Gastrocnemius medialis (tissue), 4 donors: Measurements from ENCODE around the gene CHCHD3.

Experiments
- POLR2A ChIP-seq, 2 donors: fragments of 450-650 bp; IDR thresholded peaks; one replicate each; pipeline ENCODE4 v1.6.1; 2017; ENCODE audit warnings: antibody characterized with exemption in 2 of 2, mild to moderate bottlenecking in 2 of 2, moderate library complexity in 2 of 2
- TF ChIP-seq, protein P1 (sequence below), 5 experiments: fragments of 450-650 bp in 3 of 5; fragments of 200-600 bp in 2 of 5; sonication (generic) in 2 of 5; IDR thresholded peaks in 4 of 5; conservative IDR thresholded peaks in 1 of 5; 1 replicate in 4 of 5; 2 replicates in 1 of 5; pipeline ENCODE4 v1.5.1; 2016 to 2019; ENCODE audit warnings: antibody characterized with exemption in 5 of 5, mild to moderate bottlenecking in 3 of 5, moderate library complexity in 3 of 5

DNA sequence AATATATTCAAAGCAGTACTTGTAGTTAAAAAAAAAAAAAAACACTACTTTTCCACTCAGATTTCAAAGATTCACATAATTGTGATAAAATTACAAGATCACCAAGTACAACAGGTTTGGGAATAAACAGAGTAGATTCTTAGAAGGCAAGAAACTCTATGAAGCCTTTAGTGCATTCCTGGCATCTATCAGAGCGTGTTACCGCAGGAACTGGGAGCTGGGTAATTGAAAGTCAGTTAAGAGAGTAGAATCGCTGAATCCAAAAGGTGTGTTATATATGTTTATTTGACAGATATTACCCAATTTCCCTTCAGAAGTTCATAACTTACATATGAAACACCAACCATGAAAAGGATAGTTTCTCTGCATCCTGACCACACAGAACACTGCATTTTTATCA, 346.4 kb downstream of the CHCHD3 start:
- TF ChIP-seq, protein P1, sequence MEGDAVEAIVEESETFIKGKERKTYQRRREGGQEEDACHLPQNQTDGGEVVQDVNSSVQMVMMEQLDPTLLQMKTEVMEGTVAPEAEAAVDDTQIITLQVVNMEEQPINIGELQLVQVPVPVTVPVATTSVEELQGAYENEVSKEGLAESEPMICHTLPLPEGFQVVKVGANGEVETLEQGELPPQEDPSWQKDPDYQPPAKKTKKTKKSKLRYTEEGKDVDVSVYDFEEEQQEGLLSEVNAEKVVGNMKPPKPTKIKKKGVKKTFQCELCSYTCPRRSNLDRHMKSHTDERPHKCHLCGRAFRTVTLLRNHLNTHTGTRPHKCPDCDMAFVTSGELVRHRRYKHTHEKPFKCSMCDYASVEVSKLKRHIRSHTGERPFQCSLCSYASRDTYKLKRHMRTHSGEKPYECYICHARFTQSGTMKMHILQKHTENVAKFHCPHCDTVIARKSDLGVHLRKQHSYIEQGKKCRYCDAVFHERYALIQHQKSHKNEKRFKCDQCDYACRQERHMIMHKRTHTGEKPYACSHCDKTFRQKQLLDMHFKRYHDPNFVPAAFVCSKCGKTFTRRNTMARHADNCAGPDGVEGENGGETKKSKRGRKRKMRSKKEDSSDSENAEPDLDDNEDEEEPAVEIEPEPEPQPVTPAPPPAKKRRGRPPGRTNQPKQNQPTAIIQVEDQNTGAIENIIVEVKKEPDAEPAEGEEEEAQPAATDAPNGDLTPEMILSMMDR (IDR thresholded peaks at IDR 0.05 in 4 of 5, conservative IDR thresholded peaks at IDR 0.05 in 1 of 5) = no peak
- TF ChIP-seq POLR2A (IDR thresholded peaks at IDR 0.05) = no peak
